Kidney (tissue), 14 donors: Measurements from ENCODE around the gene PFKL. TPM values are rescaled to one million over a fixed set of nuclear protein-coding genes. Genes with fewer than 3 reads are reported as not detected.

Source experiments
- DNase-seq, 5 donors: peaks; one replicate each; pipeline ENCODE4 v3.0.0-alpha.2; 2013 to 2020
- FAIRE-seq: peaks from 2 replicates; lab custom pipeline; 2012; peaks lifted over from hg19 to GRCh38; lab: Jason Lieb, UNC
- H3K27ac ChIP-seq, 2 donors: one replicate each; pipeline ENCODE4 v1.7.0; 2013; ENCODE audit warnings: low read depth in 2 of 2, low read length in 2 of 2, inconsistent platforms in 1 of 2
- H3K27me3 ChIP-seq: one replicate; pipeline ENCODE4 v1.7.1; 2013; ENCODE audit warnings: low read length, inconsistent platforms; ENCODE audit not compliant: control insufficient read depth, insufficient read depth
- H3K36me3 ChIP-seq, 3 donors: one replicate each; pipeline versions ENCODE4 v1.7.0 to v1.7.1; 2013; ENCODE audit warnings: low read length in 3 of 3, control low read depth in 1 of 3, inconsistent platforms in 1 of 3; ENCODE audit not compliant: insufficient read depth in 3 of 3, control insufficient read depth in 2 of 3
- H3K4me1 ChIP-seq, 3 donors: one replicate each; pipeline versions ENCODE4 v1.7.0 to v1.7.1; 2013; ENCODE audit warnings: low read length in 3 of 3, inconsistent platforms in 1 of 3, low read depth in 1 of 3; ENCODE audit not compliant: control insufficient read depth in 2 of 3, insufficient read depth in 2 of 3
- H3K4me3 ChIP-seq, 3 donors: one replicate each; pipeline versions ENCODE4 v1.7.0 to v1.8.1; 2013; ENCODE audit warnings: low read length in 3 of 3, control low read depth in 1 of 3, inconsistent platforms in 1 of 3
- H3K9ac ChIP-seq, 3 donors: one replicate each; pipeline versions ENCODE4 v1.7.0 to v1.7.1; 2013; ENCODE audit warnings: low read length in 3 of 3, control low read depth in 1 of 3, inconsistent platforms in 1 of 3
- H3K9me3 ChIP-seq, 3 donors: one replicate each; pipeline versions ENCODE4 v1.7.0 to v1.7.1; 2013; ENCODE audit warnings: low read length in 3 of 3, control low read depth in 1 of 3, inconsistent platforms in 1 of 3; ENCODE audit not compliant: control insufficient read depth in 2 of 3, insufficient read depth in 1 of 3
- CTCF ChIP-seq: IDR thresholded peaks from 3 replicates; pipeline ENCODE4 v1.5.1; 2012; ENCODE audit warnings: mild to moderate bottlenecking, moderate library complexity, borderline replicate concordance; ENCODE audit not compliant: insufficient read depth; ENCODE audit errors: extremely low read depth
- intact Hi-C: fragments of 100-400 bp; cut with DNase I; formaldehyde crosslinking; loops from one replicate; pipeline ENCODE4 v1.11.1; 2022
- polyA plus RNA-seq: library from polyadenylated mRNA; stranded (reverse); fragments of 350-450 nt; fragmentation: Illumina TruSeq; extraction: RNeasy Lipid Tissue Mini Kit (QIAGEN cat#74804); gene quantifications from one replicate; pipeline ENCODE4 v1.2.3, GENCODE V29; 2014; ENCODE audit warnings: low read depth, low replicate concordance; ENCODE audit not compliant: insufficient read depth
- total RNA-seq: library from RNA; stranded (reverse); fragmentation: NEBNext Ultra II Directional; extraction: Animal tissue kit (Norgen Biotek cat#: 25700); gene quantifications from one replicate; pipeline ENCODE4 v1.2.1, GENCODE V29; 2021
- donor health status: control.
- donor health status: control.
- donor health status: control.
- donor health status: control.
- donor health status: control.
- donor health status: DM: yes; HTN: yes; CAD: no.
- donor health status: Normal renal cell carcinoma (clear cell type).

Gene PFKL
- total and polyA plus RNA-seq, 2 donors from 2014 or later: 155 to 197 TPM

- Histone ChIP-seq H3K4me3 (no peak overlapping the region), H3K27me3 (no peaks in the 10 kb centered on the region), H3K27ac (no peak overlapping the region), H3K4me1 (no peaks in the 10 kb centered on the region), H3K9ac (no peak overlapping the region), H3K9me3 (no peaks in the 10 kb centered on the region), H3K36me3 (no peaks in the 10 kb centered on the region)
- DNase-seq (peak in 1 of 5 donors; percentile 56), FAIRE-seq (no peak)
- intact Hi-C loops: no loop called here
- no peak for TF ChIP-seq CTCF
Observed at GRCh38 chr21:44289381-44290010, 10.4 kb upstream of the PFKL start.

- Histone ChIP-seq H3K9me3 (no peaks in the 10 kb centered on the region), H3K27ac (no peak overlapping the region), H3K27me3 (no peaks in the 10 kb centered on the region), H3K9ac (no peak overlapping the region), H3K36me3 (no peaks in the 10 kb centered on the region), H3K4me3 (no peak overlapping the region), H3K4me1 (peaks cover 0 to 6% (median 0%) of the 10 kb centered on the region in 3 donors)
- FAIRE-seq (no peak), DNase-seq (peak in 1 of 5 donors; percentile 66)
- TF ChIP-seq CTCF: no peak
- intact Hi-C loops: no loop called here
Observed at GRCh38 chr21:44290327-44291077, 9.4 kb upstream of the PFKL start.

GRCh38 chr21:44291078-44291935 lies 8.5 kb upstream of the PFKL start:
- H3K27ac ChIP-seq: no peak overlapping the region
- intact Hi-C loops: no loop called here
- TF ChIP-seq CTCF: no peak
- H3K27me3 ChIP-seq: no peaks in the 10 kb centered on the region
- H3K4me3 ChIP-seq: no peak overlapping the region
- no peak for FAIRE-seq
- DNase-seq: peak in 1 of 5 donors; percentile 76
- H3K9ac ChIP-seq: no peak overlapping the region
- H3K9me3 ChIP-seq: no peaks in the 10 kb centered on the region
- H3K4me1 ChIP-seq: peaks cover 0 to 6% (median 0%) of the 10 kb centered on the region in 3 donors
- no peaks in the 10 kb centered on the region for H3K36me3 ChIP-seq
